Prostate gland (tissue), 2 donors: ENCODE data around the gene SUV39H1.

Source experiments
- POLR2A ChIP-seq: fragments of 450-650 bp; IDR thresholded peaks from one replicate; pipeline ENCODE4 v1.6.1; 2016; ENCODE audit warnings: antibody characterized with exemption, mild to moderate bottlenecking
- POLR2AphosphoS5 ChIP-seq: sonication (generic); formaldehyde crosslinking; IDR thresholded peaks from one replicate; pipeline ENCODE4 v1.6.1; 2017; ENCODE audit warnings: antibody characterized with exemption
- TF ChIP-seq, protein P1 (sequence below), 4 experiments: fragments of 200-600 bp in 2 of 4; fragments of 450-650 bp in 2 of 4; sonication (generic) in 2 of 4; IDR thresholded peaks; 1 replicate in 3 of 4; 2 replicates in 1 of 4; pipeline ENCODE4 v1.5.1; 2016 to 2019; ENCODE audit warnings: antibody characterized with exemption in 4 of 4, mild to moderate bottlenecking in 2 of 4, moderate library complexity in 2 of 4

DNA sequence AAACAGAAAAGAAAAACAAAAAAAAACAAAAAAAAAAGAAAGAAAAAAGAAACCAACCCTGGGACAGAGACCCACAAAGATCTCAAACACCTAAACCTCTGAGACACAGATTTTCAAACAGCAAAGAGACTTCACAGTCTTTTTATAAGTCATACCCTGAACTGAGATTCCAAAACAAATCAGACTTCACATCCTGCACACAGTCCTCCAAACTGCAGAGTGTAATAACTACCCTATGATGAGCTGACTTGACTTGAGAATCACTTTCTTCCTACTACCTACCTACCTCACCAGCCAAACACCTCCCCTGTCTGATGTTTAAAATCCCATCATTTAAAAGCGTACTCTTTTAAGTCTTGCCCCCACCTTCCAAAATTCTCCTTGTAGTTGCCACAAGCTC lies 39.8 kb downstream of the SUV39H1 start:
- no peak for TF ChIP-seq POLR2A
- TF ChIP-seq, protein P1, sequence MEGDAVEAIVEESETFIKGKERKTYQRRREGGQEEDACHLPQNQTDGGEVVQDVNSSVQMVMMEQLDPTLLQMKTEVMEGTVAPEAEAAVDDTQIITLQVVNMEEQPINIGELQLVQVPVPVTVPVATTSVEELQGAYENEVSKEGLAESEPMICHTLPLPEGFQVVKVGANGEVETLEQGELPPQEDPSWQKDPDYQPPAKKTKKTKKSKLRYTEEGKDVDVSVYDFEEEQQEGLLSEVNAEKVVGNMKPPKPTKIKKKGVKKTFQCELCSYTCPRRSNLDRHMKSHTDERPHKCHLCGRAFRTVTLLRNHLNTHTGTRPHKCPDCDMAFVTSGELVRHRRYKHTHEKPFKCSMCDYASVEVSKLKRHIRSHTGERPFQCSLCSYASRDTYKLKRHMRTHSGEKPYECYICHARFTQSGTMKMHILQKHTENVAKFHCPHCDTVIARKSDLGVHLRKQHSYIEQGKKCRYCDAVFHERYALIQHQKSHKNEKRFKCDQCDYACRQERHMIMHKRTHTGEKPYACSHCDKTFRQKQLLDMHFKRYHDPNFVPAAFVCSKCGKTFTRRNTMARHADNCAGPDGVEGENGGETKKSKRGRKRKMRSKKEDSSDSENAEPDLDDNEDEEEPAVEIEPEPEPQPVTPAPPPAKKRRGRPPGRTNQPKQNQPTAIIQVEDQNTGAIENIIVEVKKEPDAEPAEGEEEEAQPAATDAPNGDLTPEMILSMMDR (IDR thresholded peaks at IDR 0.05), result no peak
- TF ChIP-seq POLR2AphosphoS5, result no peak
